ENCODE data around the gene MT1B.

The MT1B gene

DNA sequence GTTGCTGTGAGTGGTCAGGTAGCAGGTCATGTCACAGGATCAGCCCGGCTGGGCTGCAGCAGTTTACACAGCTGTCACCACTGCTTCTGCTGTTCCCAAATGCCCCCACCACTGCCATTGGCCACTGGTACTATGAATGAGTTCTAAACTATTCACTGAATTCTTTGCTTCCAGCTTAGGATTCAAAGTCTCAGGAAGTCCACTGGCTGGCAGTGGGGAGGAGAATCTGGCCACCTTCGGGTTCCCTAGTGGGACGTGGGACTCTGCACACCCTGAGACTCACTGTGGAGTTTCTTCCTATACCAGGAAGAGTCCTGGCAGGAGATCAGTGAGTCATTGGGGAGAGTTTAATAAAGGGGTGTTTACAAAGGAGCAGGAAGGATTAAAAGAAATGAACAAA is 37.5 kb downstream of the MT1B start:
- DNase-seq: no peak

DNA sequence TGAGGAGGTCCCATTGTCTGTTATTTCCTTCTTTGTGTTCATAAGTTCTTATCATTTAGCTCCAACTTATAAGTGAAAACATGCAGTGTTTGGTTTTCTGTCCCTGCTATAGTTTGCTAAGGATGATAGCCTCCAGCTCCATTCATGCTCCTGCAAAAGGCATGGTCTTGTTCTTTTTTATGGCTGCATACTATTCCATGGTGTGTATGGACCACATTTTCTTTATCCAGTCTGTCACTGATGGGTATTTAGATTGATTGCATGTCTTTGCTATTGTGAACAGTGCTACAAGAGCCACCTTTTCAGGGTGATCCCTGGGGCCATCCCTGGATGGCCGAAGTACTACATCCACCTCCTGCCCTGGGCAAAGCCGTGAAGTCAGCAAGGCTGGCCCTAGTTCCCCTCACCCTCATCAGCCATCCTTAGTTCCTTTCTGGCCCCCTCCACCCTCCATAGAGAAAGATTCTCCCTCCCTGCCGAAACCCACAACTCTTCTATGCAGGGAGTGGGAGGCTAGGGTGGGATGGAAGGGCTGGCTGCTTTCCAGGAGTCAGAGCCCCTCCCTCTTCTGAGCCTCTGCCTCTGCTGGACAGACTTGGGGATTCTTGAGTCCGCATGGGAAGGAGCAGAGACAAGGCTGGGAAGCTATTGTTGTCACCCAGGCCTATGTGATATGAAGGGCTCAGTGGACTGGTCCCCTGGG is 38.9 kb downstream of the MT1B start:
- DNase-seq: no peak

- DNase-seq: no peak
These were observed 40.2 kb downstream of the MT1B start for GRCh38 chr16:56691885-56692284.

- DNase-seq: no peak
These were observed 43.6 kb downstream of the MT1B start for GRCh38 chr16:56695246-56695645.

DNA sequence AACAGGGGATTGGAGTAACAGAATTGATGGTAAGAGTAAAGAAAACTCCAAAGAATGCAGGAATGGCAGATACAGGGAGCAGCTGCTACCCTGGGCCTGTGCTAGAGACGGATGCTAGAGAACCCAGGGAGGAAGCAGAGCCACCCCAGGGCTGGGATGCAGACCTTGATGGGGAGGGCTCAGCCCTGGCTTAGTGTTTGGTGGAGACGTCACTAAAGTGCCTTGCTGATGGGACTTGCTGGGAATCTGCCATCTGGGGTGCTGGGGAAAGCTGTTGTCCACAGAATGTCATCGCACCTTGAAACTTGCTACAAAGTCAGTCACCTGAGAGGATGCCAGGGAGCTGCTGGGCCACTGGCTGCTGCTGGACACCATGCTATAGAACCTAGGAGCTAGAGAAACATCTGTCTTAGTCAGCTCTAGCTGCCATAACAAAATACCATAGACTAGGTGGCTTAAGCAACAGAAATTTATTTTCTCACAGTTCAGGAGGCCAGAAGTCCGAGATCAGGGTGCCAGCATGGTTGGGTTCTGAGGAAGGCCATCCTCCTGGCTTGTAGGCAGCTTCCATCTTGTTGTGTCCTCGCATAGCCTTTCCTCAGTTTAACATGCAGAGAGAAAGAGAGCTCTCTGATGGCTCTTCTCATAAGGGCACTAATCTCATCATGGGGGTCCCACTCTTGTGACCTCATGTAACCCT is 45.9 kb downstream of the MT1B start:
- no peak for DNase-seq

GRCh38 chr16:56700195-56700594 is 48.5 kb downstream of the MT1B start:
- no peak for DNase-seq

GRCh38 chr16:56700631-56701030 is 48.9 kb downstream of the MT1B start:
- DNase-seq: no peak

- no peak for DNase-seq
These were observed 49.8 kb downstream of the MT1B start for GRCh38 chr16:56701534-56701933.
